ENCODE results near the gene OXNAD1.

The OXNAD1 gene

DNA sequence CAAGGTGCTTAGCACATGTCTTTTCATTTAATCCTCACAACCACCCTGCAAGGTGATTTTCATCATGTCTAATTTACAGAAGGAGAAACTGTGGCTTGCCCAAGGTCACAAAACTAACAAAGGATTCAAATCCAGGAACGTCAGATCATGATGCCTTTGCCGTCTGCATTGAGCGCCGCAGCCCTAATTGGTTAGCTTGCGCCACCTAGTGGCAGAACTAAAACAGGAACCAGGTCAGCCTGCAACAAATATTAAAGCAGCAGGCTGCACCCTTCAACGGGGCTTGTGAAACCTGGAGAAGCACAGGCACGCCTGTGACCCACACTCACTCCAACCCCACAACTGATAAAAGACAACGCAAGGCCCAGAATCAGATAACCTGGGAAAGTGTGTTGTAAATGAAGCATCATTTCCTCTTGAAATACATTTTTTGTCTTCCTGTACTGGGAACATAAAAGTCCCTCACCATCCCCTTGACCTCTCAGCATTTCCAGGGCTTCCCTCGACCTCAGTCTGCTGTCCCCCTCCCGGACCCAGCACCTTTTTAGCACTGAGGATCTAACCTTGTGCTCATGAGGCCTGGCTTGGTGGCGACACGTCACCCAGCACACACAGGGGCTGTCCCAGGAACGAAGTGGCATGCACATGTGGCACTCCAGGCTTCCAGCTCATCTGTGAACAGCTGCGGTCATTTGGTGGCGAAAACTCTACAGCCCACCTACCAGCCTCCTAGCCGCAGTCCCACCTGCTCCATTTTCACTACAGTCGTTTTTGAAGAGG is 17.5 kb upstream of the OXNAD1 start:
- no peak overlapping the region for H3K4me3 ChIP-seq (ENCODE audit: low read length)
- TF ChIP-seq, protein P1, sequence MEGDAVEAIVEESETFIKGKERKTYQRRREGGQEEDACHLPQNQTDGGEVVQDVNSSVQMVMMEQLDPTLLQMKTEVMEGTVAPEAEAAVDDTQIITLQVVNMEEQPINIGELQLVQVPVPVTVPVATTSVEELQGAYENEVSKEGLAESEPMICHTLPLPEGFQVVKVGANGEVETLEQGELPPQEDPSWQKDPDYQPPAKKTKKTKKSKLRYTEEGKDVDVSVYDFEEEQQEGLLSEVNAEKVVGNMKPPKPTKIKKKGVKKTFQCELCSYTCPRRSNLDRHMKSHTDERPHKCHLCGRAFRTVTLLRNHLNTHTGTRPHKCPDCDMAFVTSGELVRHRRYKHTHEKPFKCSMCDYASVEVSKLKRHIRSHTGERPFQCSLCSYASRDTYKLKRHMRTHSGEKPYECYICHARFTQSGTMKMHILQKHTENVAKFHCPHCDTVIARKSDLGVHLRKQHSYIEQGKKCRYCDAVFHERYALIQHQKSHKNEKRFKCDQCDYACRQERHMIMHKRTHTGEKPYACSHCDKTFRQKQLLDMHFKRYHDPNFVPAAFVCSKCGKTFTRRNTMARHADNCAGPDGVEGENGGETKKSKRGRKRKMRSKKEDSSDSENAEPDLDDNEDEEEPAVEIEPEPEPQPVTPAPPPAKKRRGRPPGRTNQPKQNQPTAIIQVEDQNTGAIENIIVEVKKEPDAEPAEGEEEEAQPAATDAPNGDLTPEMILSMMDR (conservative IDR thresholded peaks at IDR 0.05; ENCODE audit: low read depth, low read length) = peak; percentile 87
- DNase-seq (ENCODE audit: low read depth) = peak; percentile 12

DNA sequence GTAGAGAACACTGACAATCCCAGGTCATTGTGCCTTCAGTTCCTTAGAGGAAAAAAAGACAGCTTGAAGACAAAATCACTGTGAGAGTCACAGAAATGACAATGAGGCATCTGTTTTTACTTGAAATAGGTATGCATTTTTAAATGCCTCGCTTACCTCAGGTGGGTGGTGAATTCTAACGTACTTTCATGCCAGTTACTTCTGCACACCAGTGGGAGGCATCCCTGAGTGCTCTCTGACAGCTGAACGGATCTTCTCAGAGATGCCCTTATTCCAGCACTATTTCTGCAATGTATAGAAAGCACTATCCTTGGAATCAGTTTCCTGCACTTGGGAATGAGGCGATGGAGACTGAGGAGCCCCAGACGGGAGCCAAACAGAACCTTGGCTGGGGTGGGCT is 16.5 kb upstream of the OXNAD1 start:
- no peak for DNase-seq (ENCODE audit: low read depth)
- no peak overlapping the region for H3K4me3 ChIP-seq (ENCODE audit: low read length)
- TF ChIP-seq, protein P1 (conservative IDR thresholded peaks at IDR 0.05; ENCODE audit: low read depth, low read length) = no peak

DNA sequence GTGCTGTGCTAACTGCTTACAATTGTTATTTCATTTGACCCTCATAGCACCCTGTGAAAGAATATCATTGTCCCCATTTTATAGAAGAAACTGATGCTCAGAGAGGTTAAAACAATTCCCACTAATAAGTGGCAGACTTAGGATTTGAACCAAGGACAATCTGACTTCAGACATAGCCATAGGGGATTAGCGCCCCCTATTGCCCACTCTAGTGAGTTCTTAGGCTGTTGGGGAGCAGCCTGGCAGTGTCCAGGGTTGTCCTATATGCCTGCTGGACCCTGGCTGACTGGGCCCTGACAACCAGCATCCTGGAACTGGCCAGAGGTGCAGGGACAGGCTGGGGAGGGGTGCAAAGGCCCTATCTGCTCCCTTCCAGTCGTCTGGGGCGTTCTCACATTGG is 15.7 kb upstream of the OXNAD1 start:
- TF ChIP-seq, protein P1 (conservative IDR thresholded peaks at IDR 0.05; ENCODE audit: low read depth, low read length) = peak; percentile 56
- no peak overlapping the region for H3K4me3 ChIP-seq (ENCODE audit: low read length)
- DNase-seq (ENCODE audit: low read depth) = no peak

DNA sequence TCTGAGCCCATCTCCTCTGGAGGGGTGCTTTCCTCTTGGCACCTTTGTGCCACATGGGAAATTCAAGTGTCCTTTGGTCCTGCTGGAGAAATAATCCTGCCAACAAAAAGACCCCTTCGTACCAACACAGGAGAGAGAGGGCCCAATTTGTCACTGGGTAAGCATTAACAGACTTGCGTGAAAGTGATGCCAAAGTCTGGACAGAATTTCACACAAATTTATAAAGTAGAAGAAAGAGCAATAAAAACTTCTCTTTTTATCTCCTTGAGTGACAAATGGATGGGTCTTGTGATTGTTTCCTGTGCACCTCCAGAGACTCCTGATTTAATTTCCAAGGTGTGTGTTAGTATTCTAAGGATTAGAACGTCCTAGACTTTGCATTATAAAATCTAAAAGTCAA is 15.1 kb upstream of the OXNAD1 start:
- H3K4me3 ChIP-seq (ENCODE audit: low read length) = no peak overlapping the region
- DNase-seq (ENCODE audit: low read depth) = no peak
- TF ChIP-seq, protein P1 (conservative IDR thresholded peaks at IDR 0.05; ENCODE audit: low read depth, low read length) = no peak

DNA sequence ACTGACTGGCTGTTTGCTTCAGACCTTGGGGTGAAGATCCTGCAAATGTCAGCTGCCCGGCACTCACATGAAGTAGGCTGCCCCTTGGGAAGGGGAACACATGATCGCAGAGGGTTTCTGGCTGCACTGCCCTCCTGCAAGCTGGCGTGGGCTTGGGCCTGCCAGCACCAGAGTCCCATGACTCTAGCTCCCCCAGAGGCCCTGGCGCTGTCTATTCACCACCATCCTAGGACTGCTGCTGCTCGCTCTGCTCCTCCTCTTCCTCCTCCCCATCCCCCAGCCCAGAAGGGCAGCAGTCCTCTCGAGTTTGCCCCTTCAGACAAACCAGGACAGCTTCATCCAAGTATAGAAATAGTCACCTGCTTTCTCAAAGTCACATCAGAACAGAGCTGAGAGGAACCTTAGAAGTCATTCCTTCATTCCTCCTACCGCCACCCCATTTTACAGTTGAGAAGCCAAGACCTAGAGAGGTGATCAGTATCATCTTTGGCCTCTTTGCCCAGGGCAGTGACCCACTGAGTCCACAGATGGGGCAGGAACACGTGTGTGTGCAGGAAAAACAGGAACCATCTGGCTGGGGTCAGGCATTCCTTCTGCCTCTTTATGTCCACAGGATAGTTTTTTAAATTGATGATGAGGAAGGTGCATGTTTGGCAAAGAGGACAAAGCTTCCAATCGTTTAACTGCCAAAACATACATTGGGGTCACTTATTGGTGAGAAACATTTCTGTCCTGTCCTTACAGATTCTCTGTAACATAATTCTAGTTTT is 13.5 kb upstream of the OXNAD1 start:
- no peak for DNase-seq (ENCODE audit: low read depth)
- TF ChIP-seq, protein P1 (conservative IDR thresholded peaks at IDR 0.05; ENCODE audit: low read depth, low read length) = no peak
- H3K4me3 ChIP-seq (ENCODE audit: low read length) = no peak overlapping the region

DNA sequence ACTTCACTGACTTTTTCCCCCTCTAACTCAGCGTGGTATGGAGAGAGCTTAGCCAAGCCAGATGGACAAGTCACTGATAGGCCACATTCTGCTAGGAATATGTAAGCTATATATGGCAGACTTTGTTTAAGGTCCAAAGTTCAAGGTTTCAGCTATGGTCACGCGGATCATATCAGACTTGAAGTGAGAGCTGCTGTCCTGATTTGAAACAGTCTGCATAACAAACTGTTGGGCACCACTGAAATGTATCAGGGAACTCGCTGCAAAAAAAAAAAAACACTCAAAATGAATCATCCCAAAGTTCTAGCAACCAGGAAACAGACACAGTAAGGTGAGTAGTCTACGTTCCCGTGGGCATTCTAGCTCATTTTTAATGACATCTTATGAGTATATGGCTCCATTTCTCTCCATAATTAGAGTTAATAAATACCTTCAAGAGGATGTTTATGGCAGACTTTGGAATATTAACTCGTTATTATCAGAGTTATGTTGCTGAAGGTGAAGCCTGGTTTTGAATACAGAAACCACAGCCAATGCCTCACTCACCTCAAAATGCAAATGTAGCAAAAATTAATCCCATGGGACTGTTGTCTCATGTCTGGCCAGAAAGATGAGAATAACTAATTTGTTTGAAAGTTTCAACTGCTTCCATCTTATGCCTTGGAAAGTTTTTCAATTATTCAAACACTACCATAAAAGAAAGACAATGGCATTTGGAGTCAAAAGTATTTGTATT is 12.6 kb upstream of the OXNAD1 start:
- no peak overlapping the region for H3K4me3 ChIP-seq (ENCODE audit: low read length)
- TF ChIP-seq, protein P1 (conservative IDR thresholded peaks at IDR 0.05; ENCODE audit: low read depth, low read length) = no peak
- no peak for DNase-seq (ENCODE audit: low read depth)

All from retinal pigment epithelial cell (primary cell).